CD4-positive, alpha-beta T cell treated with Interferon gamma for 1 hour (primary cell): Measurements from ENCODE around the gene EBF4.
"Not testable (repeated sequence)": the region's sequence is repeated elsewhere in the genome, so short reads cannot be mapped to it uniquely, and the experiment has no call there.

ENCODE experiments used
- DNase-seq: peaks from one replicate; pipeline ENCODE4 v3.0.0-alpha.2; 2020

EBF4 gene

DNA sequence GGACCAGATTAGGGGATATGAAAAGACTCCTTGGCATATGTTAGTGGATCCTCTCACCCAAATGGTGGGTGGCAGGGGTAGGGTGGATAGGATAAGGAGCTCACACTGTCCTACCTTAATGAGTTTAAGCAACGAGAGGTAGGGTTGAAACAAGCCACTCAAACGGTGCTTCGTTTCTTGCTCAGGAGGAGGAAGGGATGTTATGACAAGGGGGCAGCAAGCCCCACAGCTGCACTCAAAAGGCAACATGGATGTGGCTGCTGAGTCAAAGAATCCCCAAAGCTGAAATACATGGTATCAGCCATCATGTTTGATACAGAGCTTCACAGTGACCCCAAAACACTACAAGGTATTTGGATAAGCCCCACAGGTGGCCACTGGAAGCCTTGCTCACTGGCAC is 20.1 kb upstream of the EBF4 start:
- no peak for DNase-seq

DNA sequence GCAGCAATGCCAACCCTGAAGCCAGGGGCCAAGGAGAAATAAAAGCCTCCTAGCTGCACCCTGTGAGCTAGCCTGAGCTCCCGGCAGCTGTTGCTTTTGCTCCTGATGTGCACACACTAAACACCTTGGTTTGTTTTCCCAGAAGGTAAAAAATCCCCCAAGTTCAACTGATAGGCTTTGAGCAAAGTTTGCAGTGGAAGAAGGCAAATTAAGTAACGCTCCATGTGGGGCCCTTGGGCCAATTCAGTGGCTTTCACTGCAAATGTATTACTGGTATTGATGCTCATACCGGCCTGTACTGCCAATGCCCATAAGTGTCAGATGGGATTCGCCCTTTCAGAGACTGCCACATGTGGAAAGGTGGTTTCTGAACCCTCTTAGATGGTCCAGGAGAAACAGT is 19.1 kb upstream of the EBF4 start:
- no peak for DNase-seq

GRCh38 chr20:2680046-2680445 is 12.5 kb upstream of the EBF4 start:
- DNase-seq: no peak

- DNase-seq: not testable (repeated sequence)
Measured at GRCh38 chr20:2682040-2682439, 10.5 kb upstream of the EBF4 start.

- peak; percentile 19 for DNase-seq
Measured at GRCh38 chr20:2684817-2685216, 7.8 kb upstream of the EBF4 start.

DNA sequence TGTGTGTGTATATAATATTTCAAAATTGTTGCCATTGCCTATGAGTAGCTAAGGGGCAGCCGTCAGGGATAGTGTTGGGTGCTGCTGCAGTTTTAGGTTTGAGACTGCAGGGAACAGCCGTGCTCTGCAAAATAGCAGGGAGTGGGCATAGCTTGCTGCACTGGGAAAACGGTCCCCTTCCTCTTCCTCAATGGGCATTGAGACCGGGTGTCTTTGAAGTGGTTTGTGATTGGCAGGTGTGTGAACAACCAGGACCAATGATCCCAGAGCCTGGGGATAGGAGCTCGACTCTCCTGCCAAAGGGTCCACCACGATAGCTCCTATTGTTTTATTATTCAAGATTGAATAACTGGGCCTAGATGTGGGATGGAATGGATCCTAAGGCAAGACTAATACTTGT is 5.1 kb upstream of the EBF4 start:
- no peak for DNase-seq

DNA sequence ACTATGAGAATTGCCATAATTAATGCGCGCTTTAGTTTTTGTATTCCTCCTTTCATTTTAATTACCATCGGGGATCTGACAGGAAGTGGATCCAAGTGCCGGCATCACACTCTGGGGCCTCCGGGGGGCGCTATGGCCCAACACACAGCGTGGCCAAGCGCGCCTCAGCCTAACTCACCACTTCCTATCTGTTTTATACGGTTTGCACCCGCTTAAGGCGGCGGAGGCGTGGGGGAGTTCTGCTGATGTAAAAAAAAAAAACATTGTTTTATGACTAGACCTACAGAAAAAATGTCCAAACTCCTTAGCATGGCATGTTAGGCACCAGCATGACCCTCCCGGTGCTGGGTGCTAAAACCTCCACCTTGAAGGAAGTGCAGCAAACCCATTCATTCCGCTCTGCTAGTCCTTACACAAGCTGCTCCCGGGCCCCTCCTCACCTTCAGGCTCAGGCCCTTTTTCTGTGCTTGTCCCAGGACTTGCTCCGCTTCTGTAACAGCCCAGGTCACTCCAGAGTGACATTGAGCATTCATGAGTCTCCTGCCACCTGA is 4.5 kb upstream of the EBF4 start:
- DNase-seq: peak; percentile 76

DNA sequence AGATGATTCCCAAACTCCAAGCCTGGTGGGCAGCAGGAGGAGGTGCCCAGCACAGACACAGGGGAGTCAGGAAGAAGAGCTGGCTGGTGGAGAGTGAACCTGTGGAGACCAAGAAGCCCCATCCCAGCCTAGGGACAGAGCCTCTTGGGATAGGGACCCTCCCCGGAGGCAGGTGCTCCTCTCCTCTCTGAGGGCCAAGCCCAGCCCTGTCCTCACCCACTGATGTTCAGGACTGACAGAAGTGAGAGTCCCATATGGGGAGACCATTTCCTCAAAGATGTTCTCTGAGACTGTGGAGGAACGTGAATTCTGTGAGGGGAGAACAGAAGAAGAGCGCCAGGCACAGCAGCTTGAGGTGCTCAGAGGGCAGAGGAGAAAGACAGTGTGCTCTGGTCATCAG is 2.4 kb upstream of the EBF4 start:
- no peak for DNase-seq

GRCh38 chr20:2690718-2691117 is 1.9 kb upstream of the EBF4 start:
- no peak for DNase-seq

- no peak for DNase-seq
Measured at GRCh38 chr20:2691127-2691526, 1.5 kb upstream of the EBF4 start.

GRCh38 chr20:2691663-2692035 is 931 bp upstream of the EBF4 start:
- no peak for DNase-seq

- no peak for DNase-seq
Measured at GRCh38 chr20:2692886-2693285, 306 bp downstream of the EBF4 start.

DNA sequence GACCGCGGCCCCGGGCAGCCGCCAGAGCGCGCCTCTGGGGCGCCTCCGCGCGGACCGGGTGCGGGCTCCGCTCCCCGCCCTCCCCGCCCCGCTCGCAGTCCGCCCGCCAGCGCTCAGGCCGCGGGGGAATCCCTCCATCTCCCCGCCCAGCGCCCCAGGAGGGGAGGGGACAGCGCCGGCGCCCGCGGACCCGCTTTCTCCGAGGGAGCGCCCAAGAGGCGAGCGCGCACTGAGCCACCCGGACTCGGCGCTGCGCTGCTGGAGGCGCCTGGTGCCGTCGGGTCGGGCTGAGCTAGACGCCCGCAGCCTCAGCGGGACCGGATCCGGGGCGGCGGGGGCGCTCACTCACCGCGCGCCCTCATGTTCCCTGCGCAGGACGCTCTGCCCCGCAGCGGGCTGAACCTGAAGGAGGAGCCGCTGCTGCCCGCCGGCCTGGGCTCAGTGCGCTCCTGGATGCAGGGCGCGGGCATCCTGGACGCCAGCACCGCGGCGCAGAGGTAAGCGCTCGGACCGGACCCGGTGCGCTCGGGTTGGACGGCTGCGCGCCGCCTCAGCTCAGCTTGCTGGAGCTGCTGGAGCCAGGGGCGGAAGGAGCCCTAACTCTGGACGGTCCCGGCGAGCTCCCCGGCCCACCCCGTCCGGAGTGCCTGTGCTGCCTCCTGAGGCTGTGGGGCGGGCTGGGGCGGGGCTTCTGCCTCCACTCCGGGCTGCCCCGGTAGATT is 867 bp downstream of the EBF4 start:
- peak; percentile 49 for DNase-seq

- no peak for DNase-seq
Measured at GRCh38 chr20:2694008-2694471, 1.5 kb downstream of the EBF4 start.

GRCh38 chr20:2694519-2694918 is 1.9 kb downstream of the EBF4 start:
- DNase-seq: no peak

DNA sequence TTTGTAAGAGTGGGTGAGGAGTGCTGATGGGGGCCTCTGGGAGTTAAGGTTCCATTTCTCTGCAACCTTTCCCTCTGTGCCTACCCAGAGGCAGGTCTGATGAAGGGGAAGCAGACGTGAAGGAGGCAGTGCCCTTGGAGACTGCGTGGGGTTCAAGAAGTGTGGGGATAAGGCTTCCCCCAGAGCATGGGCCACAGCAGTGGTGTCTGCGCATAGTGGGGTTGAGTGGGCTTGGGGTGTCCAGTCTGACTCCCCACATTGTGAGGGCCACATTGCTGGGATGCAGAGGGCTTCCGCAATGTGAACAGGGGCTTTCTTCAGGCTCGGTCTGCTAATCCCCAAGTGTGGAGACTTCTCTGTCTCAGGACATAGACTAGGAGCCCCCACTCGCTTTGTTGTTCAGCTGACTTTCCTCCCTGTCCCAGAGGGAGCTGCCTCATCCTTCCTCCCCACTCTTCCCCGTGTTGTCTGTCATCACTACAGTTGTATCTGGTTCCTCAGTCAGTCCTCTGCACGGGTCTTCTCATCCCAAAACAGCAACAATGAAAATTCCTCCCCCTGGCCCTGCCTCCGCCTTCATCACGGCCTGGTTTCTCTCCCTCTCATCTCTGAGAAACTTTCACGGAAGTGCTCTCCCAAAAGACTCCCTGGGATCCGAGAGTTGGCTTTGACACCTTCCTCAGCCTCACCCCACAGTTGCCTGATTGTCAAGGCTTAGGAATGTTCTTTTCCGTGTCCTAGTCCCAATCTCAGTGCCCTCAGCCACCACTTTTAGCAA is 2.8 kb downstream of the EBF4 start:
- DNase-seq: no peak

DNA sequence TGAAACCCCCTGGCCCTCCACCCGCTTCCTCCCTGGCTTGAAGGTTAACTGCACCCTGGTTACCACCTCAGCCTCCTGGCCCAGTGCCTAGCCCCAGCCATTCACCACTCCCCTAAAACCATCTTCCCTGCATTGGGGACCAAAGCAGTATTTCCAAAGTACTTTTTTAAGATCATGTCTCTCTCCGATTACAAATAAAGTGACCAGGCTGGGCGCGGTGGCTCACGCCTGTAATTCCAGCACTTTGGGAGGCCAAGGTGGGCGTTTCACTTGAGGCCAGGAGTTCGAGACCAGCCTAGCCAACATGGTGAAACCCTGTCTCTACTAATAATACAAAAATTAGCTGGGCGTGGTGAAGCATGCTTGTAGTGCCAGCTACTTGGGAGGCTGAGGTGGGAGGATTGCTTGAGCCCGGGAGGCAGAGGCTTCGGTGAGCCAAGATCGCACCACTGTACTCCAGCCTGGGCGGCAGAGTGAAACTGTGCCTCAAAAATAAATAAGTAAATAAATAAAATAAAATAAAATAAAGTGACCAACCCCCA is 3.5 kb downstream of the EBF4 start:
- not testable (repeated sequence) for DNase-seq

- no peak for DNase-seq
Measured at GRCh38 chr20:2696646-2697045, 4.1 kb downstream of the EBF4 start.

DNA sequence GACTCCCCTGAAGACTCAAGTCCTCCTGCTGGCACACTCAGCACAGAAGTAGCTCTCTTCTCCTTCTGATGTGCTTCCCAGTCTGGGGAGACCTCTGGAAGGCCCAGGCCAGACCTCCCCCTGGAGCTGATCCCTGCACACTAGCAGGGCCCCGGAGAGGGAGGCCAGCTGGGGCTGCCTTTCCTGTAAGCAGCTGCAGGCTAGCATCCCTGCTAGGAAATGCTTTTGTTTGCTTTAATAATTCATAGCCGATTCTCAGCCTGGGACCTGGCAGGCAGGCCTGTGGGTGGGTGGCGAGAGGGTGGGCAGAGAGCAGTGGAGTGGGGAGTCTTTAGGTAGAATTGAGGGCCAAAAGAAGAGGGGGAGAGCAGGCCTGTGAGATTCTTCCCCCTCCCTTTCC is 5.2 kb downstream of the EBF4 start:
- DNase-seq: no peak

- DNase-seq: no peak
Measured at GRCh38 chr20:2698186-2698817, 5.7 kb downstream of the EBF4 start.

- DNase-seq: no peak
Measured at GRCh38 chr20:2698912-2699311, 6.3 kb downstream of the EBF4 start.

DNA sequence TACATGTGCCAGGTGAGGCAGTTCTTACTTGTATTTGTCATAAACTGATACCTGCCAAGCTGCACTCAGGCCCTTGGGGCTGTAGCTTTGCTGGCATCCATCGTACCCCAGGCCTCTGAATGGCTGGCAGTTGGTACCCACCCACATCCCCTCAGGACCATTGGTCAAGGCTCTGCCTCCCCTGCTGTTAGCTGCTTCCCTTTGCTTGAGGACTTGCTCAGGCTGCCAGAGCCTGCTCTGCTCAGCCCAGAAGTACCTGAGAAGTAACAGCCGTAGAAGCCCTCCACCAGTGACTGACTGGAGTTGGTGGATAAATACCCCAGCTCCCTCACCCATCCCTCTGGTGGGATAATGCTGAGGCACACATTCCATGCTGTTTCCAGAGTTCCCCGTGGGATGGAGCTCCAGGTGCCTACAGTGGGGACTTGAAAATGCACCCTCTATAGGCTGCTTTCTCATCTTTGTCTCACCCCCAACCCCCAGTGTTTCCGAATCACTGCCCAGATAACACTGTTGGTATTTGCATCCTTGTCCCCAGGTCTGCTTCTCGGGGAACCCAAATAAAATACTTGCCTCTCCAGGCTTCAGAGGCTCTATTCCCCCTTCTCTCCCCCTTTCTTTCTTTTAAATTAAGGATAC is 7.3 kb downstream of the EBF4 start:
- no peak for DNase-seq
